HG03066 (cell line): ENCODE data around the gene KLHL11.
"Not testable (repeated sequence)": the region's sequence is repeated elsewhere in the genome, so short reads cannot be mapped to it uniquely, and the experiment has no call there.

Experiments used
- ATAC-seq: cut with Tn5 transposase; IDR thresholded peaks from one replicate; pipeline ENCODE4 v1.9.1; 2021; ENCODE audit warnings: low read depth; ENCODE audit not compliant: unreplicated experiment

KLHL11 gene

GRCh38 chr17:41840781-41841180, 24.4 kb downstream of the KLHL11 start:
- not testable (repeated sequence) for ATAC-seq

- ATAC-seq: not testable (repeated sequence)
These were observed 25.8 kb downstream of the KLHL11 start for GRCh38 chr17:41839448-41839847.

GRCh38 chr17:41837761-41838538, 27.3 kb downstream of the KLHL11 start, which contains the start of gene KLHL10:
KLHL10 (plus strand) TSS chr17:41837825; CDS start chr17:41837933, 108 bp downstream.
- ATAC-seq: no peak

- no peak for ATAC-seq
These were observed 28.6 kb downstream of the KLHL11 start for GRCh38 chr17:41836550-41837196.

GRCh38 chr17:41835800-41836549, 29.2 kb downstream of the KLHL11 start, which contains the start of gene NT5C3B:
NT5C3B (minus strand) TSS chr17:41836232; CDS start chr17:41836193, 39 bp downstream.
- no peak for ATAC-seq

- ATAC-seq: no peak
These were observed 29.9 kb downstream of the KLHL11 start for GRCh38 chr17:41835214-41835799.

- not testable (repeated sequence) for ATAC-seq
These were observed 35.3 kb downstream of the KLHL11 start for GRCh38 chr17:41829961-41830360.

GRCh38 chr17:41825175-41825845, 39.9 kb downstream of the KLHL11 start:
- ATAC-seq: no peak

- no peak for ATAC-seq
These were observed 41.1 kb downstream of the KLHL11 start for GRCh38 chr17:41824086-41824485.

GRCh38 chr17:41823580-41823979, 41.6 kb downstream of the KLHL11 start:
- no peak for ATAC-seq

GRCh38 chr17:41823141-41823524, 42.1 kb downstream of the KLHL11 start:
- no peak for ATAC-seq

GRCh38 chr17:41822216-41823140, 42.7 kb downstream of the KLHL11 start:
- ATAC-seq: no peak

- no peak for ATAC-seq
These were observed 43.4 kb downstream of the KLHL11 start for GRCh38 chr17:41821776-41822175.

- ATAC-seq: no peak
These were observed 47.2 kb downstream of the KLHL11 start for GRCh38 chr17:41818024-41818423.

- ATAC-seq: no peak
These were observed 48.4 kb downstream of the KLHL11 start for GRCh38 chr17:41816637-41817320.

GRCh38 chr17:41814195-41814594, 51.0 kb downstream of the KLHL11 start:
- no peak for ATAC-seq

- no peak for ATAC-seq
These were observed 51.5 kb downstream of the KLHL11 start for GRCh38 chr17:41813699-41814124.

GRCh38 chr17:41813152-41813680, 52.0 kb downstream of the KLHL11 start:
- ATAC-seq: no peak
